ENCODE results near the gene ANKIB1. TPM values are rescaled to one million over a fixed set of nuclear protein-coding genes. Genes with fewer than 3 reads are reported as not detected.

Gene ANKIB1
- 60.9 and 61.8 TPM in 2 replicates for total RNA-seq

- peaks cover 11% of the 10 kb centered on the region for H3K36me3 Mint-ChIP-seq (ENCODE audit: low read depth)
- intact Hi-C loops (cut with micrococcal nuclease), result loop anchor here (1.0 to 10.0 kb wide), 15 partner anchors 17 to 1898 kb away; partner anchors contain the start of genes AKAP9, BET1, CYP51A1 and GTPBP10
Observed at GRCh38 chr7:92245487-92246359, at the start of gene ANKIB1, which contains the start of gene KRIT1. TSS of gene ANKIB1 (plus strand) at chr7:92245974. CDS start at chr7:92294979, 49,005 bp downstream. TSS of gene KRIT1 (minus strand) at chr7:92245914. CDS start at chr7:92242135, 3,779 bp downstream.

GRCh38 chr7:92200791-92201190 lies 45.0 kb upstream of the ANKIB1 start:
- H3K27me3 Mint-ChIP-seq (ENCODE audit: insufficient read depth), result no peaks in the 10 kb centered on the region
- no peak for DNase-seq (ENCODE audit: low spot score)
- H3K36me3 Mint-ChIP-seq (ENCODE audit: low read depth), result peaks cover 44% of the 10 kb centered on the region
- H3K4me3 Mint-ChIP-seq, result no peak overlapping the region
- intact Hi-C loops (cut with micrococcal nuclease), result no loop called here
- peak overlapping the region; percentile 23 for H3K27ac Mint-ChIP-seq
- H3K4me1 Mint-ChIP-seq (ENCODE audit: low read depth), result no peaks in the 10 kb centered on the region
- H3K9me3 Mint-ChIP-seq, result no peaks in the 10 kb centered on the region

More at GRCh38 chr7:92245487-92246359, at the start of gene ANKIB1, which contains the start of gene KRIT1:
- peak within 1 kb of the TSS; percentile 99 for H3K27ac Mint-ChIP-seq
- no peaks in the 10 kb centered on the region for H3K9me3 Mint-ChIP-seq
- peak within 1 kb of the TSS; percentile 94 for H3K4me3 Mint-ChIP-seq
- no peaks in the 10 kb centered on the region for H3K27me3 Mint-ChIP-seq (ENCODE audit: insufficient read depth)
- H3K4me1 Mint-ChIP-seq (ENCODE audit: low read depth), result peaks cover 34% of the 10 kb centered on the region
- DNase-seq (ENCODE audit: low spot score), result peak; percentile 81

GRCh38 chr7:92205987-92206386 lies 39.8 kb upstream of the ANKIB1 start:
- Mint-ChIP-seq H3K27me3 (ENCODE audit: insufficient read depth) (no peaks in the 10 kb centered on the region), H3K4me1 (ENCODE audit: low read depth) (peaks cover 22% of the 10 kb centered on the region), H3K36me3 (ENCODE audit: low read depth) (peaks cover 61% of the 10 kb centered on the region)

GRCh38 chr7:92206672-92207071 lies 39.1 kb upstream of the ANKIB1 start:
- H3K27me3 Mint-ChIP-seq (ENCODE audit: insufficient read depth), result no peaks in the 10 kb centered on the region
- peaks cover 63% of the 10 kb centered on the region for H3K36me3 Mint-ChIP-seq (ENCODE audit: low read depth)
- no peak overlapping the region for H3K4me3 Mint-ChIP-seq
- H3K4me1 Mint-ChIP-seq (ENCODE audit: low read depth), result peaks cover 22% of the 10 kb centered on the region
- intact Hi-C loops (cut with micrococcal nuclease), result no loop called here
- H3K9me3 Mint-ChIP-seq, result peaks cover 30% of the 10 kb centered on the region
- no peak overlapping the region for H3K27ac Mint-ChIP-seq
- no peak for DNase-seq (ENCODE audit: low spot score)

More at GRCh38 chr7:92205987-92206386, 39.8 kb upstream of the ANKIB1 start:
- no peak overlapping the region for H3K27ac Mint-ChIP-seq
- DNase-seq (ENCODE audit: low spot score), result no peak
- intact Hi-C loops (cut with micrococcal nuclease), result no loop called here
- no peak overlapping the region for H3K4me3 Mint-ChIP-seq
- peaks cover 30% of the 10 kb centered on the region for H3K9me3 Mint-ChIP-seq

GRCh38 chr7:92221766-92222165 lies 24.0 kb upstream of the ANKIB1 start:
- intact Hi-C loops (cut with micrococcal nuclease), result no loop called here

GRCh38 chr7:92226981-92227380 lies 18.8 kb upstream of the ANKIB1 start:
- Mint-ChIP-seq H3K27me3 (ENCODE audit: insufficient read depth) (no peaks in the 10 kb centered on the region), H3K4me1 (ENCODE audit: low read depth) (peaks cover 24% of the 10 kb centered on the region), H3K9me3 (peaks cover 9% of the 10 kb centered on the region), H3K36me3 (ENCODE audit: low read depth) (peaks cover 50% of the 10 kb centered on the region), H3K27ac (no peak overlapping the region), H3K4me3 (no peak overlapping the region)
- intact Hi-C loops (cut with micrococcal nuclease), result loop anchor here (5.0 kb wide), 2 partner anchors 95 to 220 kb away; partner anchors contain the start of genes CYP51A1 and GATAD1
- no peak for DNase-seq (ENCODE audit: low spot score)

More at GRCh38 chr7:92221766-92222165, 24.0 kb upstream of the ANKIB1 start:
- Mint-ChIP-seq H3K4me1 (ENCODE audit: low read depth) (peaks cover 4% of the 10 kb centered on the region), H3K36me3 (ENCODE audit: low read depth) (peaks cover 53% of the 10 kb centered on the region), H3K27me3 (ENCODE audit: insufficient read depth) (no peaks in the 10 kb centered on the region), H3K27ac (no peak overlapping the region), H3K4me3 (no peak overlapping the region), H3K9me3 (no peaks in the 10 kb centered on the region)
- DNase-seq (ENCODE audit: low spot score), result no peak

GRCh38 chr7:92228100-92228499 lies 17.7 kb upstream of the ANKIB1 start:
- H3K36me3 Mint-ChIP-seq (ENCODE audit: low read depth), result peaks cover 50% of the 10 kb centered on the region

GRCh38 chr7:92228742-92229141 lies 17.0 kb upstream of the ANKIB1 start:
- Mint-ChIP-seq H3K4me1 (ENCODE audit: low read depth) (peaks cover 24% of the 10 kb centered on the region), H3K27me3 (ENCODE audit: insufficient read depth) (no peaks in the 10 kb centered on the region), H3K27ac (peak overlapping the region; percentile 81)

More at GRCh38 chr7:92228100-92228499, 17.7 kb upstream of the ANKIB1 start:
- H3K9me3 Mint-ChIP-seq, result peaks cover 9% of the 10 kb centered on the region
- no peak overlapping the region for H3K4me3 Mint-ChIP-seq
- H3K27ac Mint-ChIP-seq, result peak overlapping the region; percentile 81
- no peaks in the 10 kb centered on the region for H3K27me3 Mint-ChIP-seq (ENCODE audit: insufficient read depth)
- H3K4me1 Mint-ChIP-seq (ENCODE audit: low read depth), result peaks cover 24% of the 10 kb centered on the region
- intact Hi-C loops (cut with micrococcal nuclease), result loop anchor here (1.0 to 5.0 kb wide), 3 partner anchors 18 to 219 kb away; partner anchors contain the start of genes CYP51A1 and GATAD1
- no peak for DNase-seq (ENCODE audit: low spot score)

GRCh38 chr7:92230547-92230946 lies 15.2 kb upstream of the ANKIB1 start:
- no peak overlapping the region for H3K4me3 Mint-ChIP-seq
- intact Hi-C loops (cut with micrococcal nuclease), result no loop called here
- no peak overlapping the region for H3K27ac Mint-ChIP-seq
- H3K36me3 Mint-ChIP-seq (ENCODE audit: low read depth), result peaks cover 54% of the 10 kb centered on the region
- no peak for DNase-seq (ENCODE audit: low spot score)
- H3K4me1 Mint-ChIP-seq (ENCODE audit: low read depth), result peaks cover 24% of the 10 kb centered on the region
- H3K27me3 Mint-ChIP-seq (ENCODE audit: insufficient read depth), result no peaks in the 10 kb centered on the region
- peaks cover 9% of the 10 kb centered on the region for H3K9me3 Mint-ChIP-seq

More at GRCh38 chr7:92228742-92229141, 17.0 kb upstream of the ANKIB1 start:
- H3K9me3 Mint-ChIP-seq, result peaks cover 9% of the 10 kb centered on the region
- H3K4me3 Mint-ChIP-seq, result no peak overlapping the region
- DNase-seq (ENCODE audit: low spot score), result no peak
- intact Hi-C loops (cut with micrococcal nuclease), result loop anchor here (1.0 to 5.0 kb wide), 3 partner anchors 18 to 219 kb away; partner anchors contain the start of genes CYP51A1 and GATAD1
- H3K36me3 Mint-ChIP-seq (ENCODE audit: low read depth), result peaks cover 53% of the 10 kb centered on the region

GRCh38 chr7:92242972-92243371 lies 2.8 kb upstream of the ANKIB1 start:
- intact Hi-C loops (cut with micrococcal nuclease), result loop anchor here (10.0 kb wide), 1 partner anchor 812 kb away; no protein-coding TSS in a partner anchor
- Mint-ChIP-seq H3K27me3 (ENCODE audit: insufficient read depth) (no peaks in the 10 kb centered on the region), H3K36me3 (ENCODE audit: low read depth) (peaks cover 20% of the 10 kb centered on the region), H3K27ac (no peak overlapping the region), H3K9me3 (no peaks in the 10 kb centered on the region), H3K4me3 (no peak overlapping the region), H3K4me1 (ENCODE audit: low read depth) (peaks cover 29% of the 10 kb centered on the region)
- no peak for DNase-seq (ENCODE audit: low spot score)

GRCh38 chr7:92244808-92245486 lies 827 bp upstream of the ANKIB1 start:
- H3K36me3 Mint-ChIP-seq (ENCODE audit: low read depth), result peaks cover 16% of the 10 kb centered on the region
- intact Hi-C loops (cut with micrococcal nuclease), result loop anchor here (1.0 to 10.0 kb wide), 12 partner anchors 67 to 1898 kb away; partner anchors contain the start of genes AKAP9, BET1, CYP51A1 and GTPBP10
- H3K9me3 Mint-ChIP-seq, result no peaks in the 10 kb centered on the region
- H3K4me3 Mint-ChIP-seq, result peak overlapping the region; percentile 90
- peaks cover 34% of the 10 kb centered on the region for H3K4me1 Mint-ChIP-seq (ENCODE audit: low read depth)
- H3K27me3 Mint-ChIP-seq (ENCODE audit: insufficient read depth), result no peaks in the 10 kb centered on the region
- peak; percentile 13 for DNase-seq (ENCODE audit: low spot score)
- peak overlapping the region; percentile 99 for H3K27ac Mint-ChIP-seq

- DNase-seq (ENCODE audit: low spot score), result peak; percentile 6
- intact Hi-C loops (cut with micrococcal nuclease), result loop anchor here (1.0 to 10.0 kb wide), 10 partner anchors 18 to 1899 kb away; partner anchors contain the start of genes GTPBP10, LRRD1, MTERF1 and SAMD9
- Mint-ChIP-seq H3K27me3 (ENCODE audit: insufficient read depth) (no peaks in the 10 kb centered on the region), H3K4me3 (peak overlapping the region; percentile 94), H3K27ac (peak overlapping the region; percentile 95), H3K9me3 (no peaks in the 10 kb centered on the region), H3K36me3 (ENCODE audit: low read depth) (peaks cover 7% of the 10 kb centered on the region), H3K4me1 (ENCODE audit: low read depth) (peaks cover 37% of the 10 kb centered on the region)
Observed at GRCh38 chr7:92246360-92247101, 757 bp downstream of the ANKIB1 start.
